HepG2 (cell line): ENCODE data around the gene RBM28. TPM values are rescaled to one million over a fixed set of nuclear protein-coding genes. Genes with fewer than 3 reads are reported as not detected.

ENCODE experiments used
- ATAC-seq: fragments of 200-7000 bp; cut with Tn5 transposase; 3 replicates; pipeline ENCODE4 v1.9.1; 2020; ENCODE audit warnings: mild to moderate bottlenecking, moderate library complexity
- BruUV-seq: library from RNA; stranded (reverse); fragments of 400-500 nt; replicated peaks from 2 replicates; lab custom pipeline; 2021; lab: Mats Ljungman, UMichigan
- CTCF ChIA-PET: fragments of 300-600 bp; formaldehyde crosslinking; extraction: SDS; loops from one replicate; lab custom pipeline; 2021; ENCODE audit warnings: low total read pairs, inconsistent platforms, low intra/inter-chr PET ratio; lab: Yijun Ruan, JAX
- POLR2A ChIA-PET: fragments of 350-600 bp; sonication (Branson Sonifier 250); formaldehyde crosslinking; loops from one replicate; lab custom pipeline; 2020; ENCODE audit warnings: antibody characterized with exemption, inconsistent platforms; lab: Yijun Ruan, JAX
- DNase-seq: peaks from one replicate; pipeline ENCODE4 v3.0.0-alpha.2; 2015; ENCODE audit warnings: low spot score
- FAIRE-seq: peaks from 3 replicates; lab custom pipeline; 2011; peaks lifted over from hg19 to GRCh38; lab: Jason Lieb, UNC
- H2AFZ ChIP-seq: one replicate; pipeline ENCODE4 v1.6.1; 2011; ENCODE audit warnings: low read length, inconsistent platforms
- H3K27ac ChIP-seq: fragments of 300-600 bp; 3 replicates; pipeline ENCODE4 v1.8.0; 2011; ENCODE audit warnings: mixed run types, mild to moderate bottlenecking, mixed read lengths, low read length, inconsistent platforms; ENCODE audit not compliant: insufficient read depth; ENCODE audit errors: extremely low read length
- H3K27me3 ChIP-seq, 2 experiments: fragments of 200-600 bp in 1 of 2; 2 replicates in 1 of 2; 3 replicates in 1 of 2; pipeline versions ENCODE4 v1.6.0 to v1.8.0; 2011; ENCODE audit warnings: low read length in 2 of 2, mild to moderate bottlenecking in 2 of 2, moderate library complexity in 2 of 2, inconsistent platforms in 1 of 2; ENCODE audit not compliant: insufficient read depth in 2 of 2, control insufficient read depth in 1 of 2
- H3K36me3 ChIP-seq, 2 experiments: fragments of 200-600 bp in 1 of 2; replicated peaks in 1 of 2; 2 replicates in 1 of 2; 3 replicates in 1 of 2; pipeline versions ENCODE4 v1.5.1 to v1.8.0; 2011; ENCODE audit warnings: low read length in 2 of 2, inconsistent platforms in 1 of 2; ENCODE audit not compliant: insufficient read depth in 2 of 2, control insufficient read depth in 1 of 2
- H3K4me1 ChIP-seq: 2 replicates; pipeline ENCODE4 v1.5.1; 2012; ENCODE audit warnings: low read length, inconsistent platforms; ENCODE audit not compliant: insufficient read depth
- H3K4me2 ChIP-seq: 2 replicates; pipeline ENCODE4 v1.6.0; 2011; ENCODE audit warnings: low read depth, low read length, inconsistent platforms
- H3K4me3 ChIP-seq, 3 experiments: fragments of 200-600 bp in 1 of 3; sonication (generic), shearing (Covaris generic) in 1 of 3; replicated peaks in 1 of 3; 2 replicates each; pipeline ENCODE4 v1.5.1; 2011 to 2016; ENCODE audit warnings: low read length in 3 of 3, inconsistent platforms in 2 of 3, low read depth in 2 of 3, mild to moderate bottlenecking in 2 of 3, control low read depth in 1 of 3, mixed read lengths in 1 of 3; ENCODE audit not compliant: insufficient read depth in 1 of 3
- H3K79me2 ChIP-seq: one replicate; pipeline ENCODE4 v1.6.1; 2011; ENCODE audit warnings: low read length, inconsistent platforms; ENCODE audit not compliant: insufficient read depth
- H3K9ac ChIP-seq: 2 replicates; pipeline ENCODE4 v1.6.0; 2011; ENCODE audit warnings: mild to moderate bottlenecking, low read depth, low read length, inconsistent platforms; ENCODE audit not compliant: insufficient read depth
- H3K9me3 ChIP-seq: 2 replicates; pipeline ENCODE4 v1.5.1; 2012; ENCODE audit warnings: mild to moderate bottlenecking, low read length
- H4K20me1 ChIP-seq: 2 replicates; pipeline ENCODE4 v1.6.0; 2011; ENCODE audit warnings: inconsistent platforms, mild to moderate bottlenecking, low read length, moderate library complexity; ENCODE audit not compliant: insufficient read depth
- ATRX ChIP-seq: sonication (generic); formaldehyde crosslinking; IDR thresholded peaks from 2 replicates; pipeline ENCODE4 v1.4.0; 2020; ENCODE audit warnings: missing genetic modification reagents, borderline replicate concordance
- ETV6 ChIP-seq: sonication (generic); formaldehyde crosslinking; conservative IDR thresholded peaks from 2 replicates; pipeline ENCODE4 v1.4.0; 2020; ENCODE audit warnings: missing genetic modification reagents
- KLF11 ChIP-seq: IDR thresholded peaks from 2 replicates; pipeline ENCODE4 v1.6.1; 2016; ENCODE audit warnings: missing compliant biosample characterization
- NFYB ChIP-seq: sonication (generic); formaldehyde crosslinking; IDR thresholded peaks from 2 replicates; pipeline ENCODE4 v1.4.0; 2020; ENCODE audit warnings: missing genetic modification reagents
- RBM22 ChIP-seq: fragments of 200-400 bp; formaldehyde crosslinking; optimal IDR thresholded peaks from 2 replicates; pipeline ENCODE3; 2017; ENCODE audit warnings: mild to moderate bottlenecking, low read length, moderate library complexity
- SATB2 ChIP-seq: sonication (generic); formaldehyde crosslinking; IDR thresholded peaks from 2 replicates; pipeline ENCODE4 v1.5.0; 2020; ENCODE audit warnings: missing genetic modification reagents
- SOX13 ChIP-seq, 3 experiments: fragments of 450-650 bp in 1 of 3; sonication (generic) in 1 of 3; formaldehyde crosslinking in 1 of 3; IDR thresholded peaks in 2 of 3; conservative IDR thresholded peaks in 1 of 3; 2 replicates each; pipeline versions ENCODE4 v1.5.0 to v1.6.1; 2016 to 2020; ENCODE audit warnings: antibody characterized with exemption in 1 of 3, mild to moderate bottlenecking in 1 of 3, missing compliant biosample characterization in 1 of 3, missing genetic modification reagents in 1 of 3, moderate library complexity in 1 of 3
- TCF7L2 ChIP-seq: IDR thresholded peaks from 2 replicates; pipeline ENCODE4 v1.6.1; 2011; ENCODE audit warnings: mild to moderate bottlenecking, low read depth, low read length, moderate library complexity
- ZNF20 ChIP-seq: sonication (generic); formaldehyde crosslinking; IDR thresholded peaks from 2 replicates; pipeline ENCODE4 v1.4.0; 2020; ENCODE audit warnings: mild to moderate bottlenecking, moderate library complexity, missing genetic modification reagents
- ZNF367 ChIP-seq: sonication (generic); formaldehyde crosslinking; IDR thresholded peaks from 2 replicates; pipeline ENCODE4 v1.4.0; 2020; ENCODE audit warnings: missing genetic modification reagents, borderline replicate concordance
- ZNF567 ChIP-seq: sonication (generic); formaldehyde crosslinking; IDR thresholded peaks from 2 replicates; pipeline ENCODE4 v1.8.1; 2023; ENCODE audit warnings: mild to moderate bottlenecking, missing genetic modification reagents, borderline replicate concordance
- ZNF577 ChIP-seq: sonication (generic); formaldehyde crosslinking; IDR thresholded peaks from 2 replicates; pipeline ENCODE4 v1.4.0; 2020; ENCODE audit warnings: mild to moderate bottlenecking, low read depth, missing genetic modification reagents, borderline replicate concordance
- ZNF781 ChIP-seq: sonication (generic); formaldehyde crosslinking; IDR thresholded peaks from 2 replicates; pipeline ENCODE4 v1.5.1; 2020; ENCODE audit warnings: borderline replicate concordance, mild to moderate bottlenecking, missing genetic modification reagents; ENCODE audit errors: not compliant biosample characterization
- ZNF878 ChIP-seq: sonication (generic); formaldehyde crosslinking; IDR thresholded peaks from 2 replicates; pipeline ENCODE4 v1.8.1; 2023; ENCODE audit warnings: mild to moderate bottlenecking, missing genetic modification reagents, moderate library complexity
- WGBS: methylation state at CpG from one replicate; pipeline ENCODE4 v1.1.6; 2017; ENCODE audit warnings: low lambda C conversion rate; 5-methylcytosine and 5-hydroxymethylcytosine counted together
- in situ Hi-C: cut with HindIII; loops from 2 replicates; pipeline ENCODE4 v1.10.0; 2017; ENCODE audit warnings: low pct_unique_long_range_greater_than_20kb; ENCODE audit not compliant: extremely low pct_ligation_motif_present
- intact Hi-C: fragments of 100-400 bp; cut with micrococcal nuclease; formaldehyde crosslinking; loops from one replicate; pipeline ENCODE4 v1.10.0; 2022; ENCODE audit not compliant: unreplicated experiment
- polyA plus RNA-seq, 8 experiments: library from polyadenylated mRNA; depleted of rRNA in 3 of 8; stranded (reverse) in 7 of 8; unstranded in 1 of 8; fragments of >200 nt; fragmentation: Illumina TruSeq in 4 of 8; extraction: Trizol in 4 of 8; gene quantifications; 2 replicates each; pipeline versions ENCODE4 v1.2.1 to v1.2.3, GENCODE V29; 2011 to 2016; ENCODE audit warnings: low read depth in 4 of 8, missing spikeins in 1 of 8, mixed read lengths in 1 of 8; ENCODE audit not compliant: insufficient read depth in 1 of 8
- total RNA-seq, 5 experiments: library from RNA; depleted of rRNA; stranded (reverse); fragments of >200 nt; fragmentation: Illumina TruSeq; extraction: Trizol; gene quantifications; 2 replicates each; pipeline ENCODE4 v1.2.3, GENCODE V29; 2016; ENCODE audit warnings: low read depth in 1 of 5

Gene RBM28
- total and polyA plus RNA-seq, 2 of the 13 experiments (the other 11 are each of a cell fraction or from before 2014, with no cell fraction given), result 20.5 to 49.0 TPM

DNA sequence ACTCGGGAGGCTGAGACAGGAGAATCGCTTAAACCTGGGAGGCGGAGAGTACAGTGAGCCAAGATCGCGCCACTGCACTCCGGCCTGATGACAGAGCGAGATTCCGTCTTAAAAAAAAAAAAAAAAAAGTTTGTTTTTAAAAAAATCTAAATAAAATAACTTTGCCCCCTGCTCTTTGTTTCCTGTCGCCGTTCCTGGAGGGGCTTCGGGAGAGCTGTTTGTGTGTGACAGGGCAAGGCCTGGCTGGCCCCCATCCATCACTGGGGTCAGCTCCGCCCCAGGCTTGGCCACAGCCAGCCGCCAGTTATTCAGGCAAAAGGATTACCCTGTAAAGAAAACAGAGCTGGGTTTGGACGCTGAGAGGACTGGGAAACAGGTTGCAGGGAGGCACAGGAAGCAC lies 86.2 kb downstream of the RBM28 start:
- Histone ChIP-seq H2AFZ (no peak overlapping the region), H3K27me3 (peaks cover 0 to 4% of the 10 kb centered on the region in 2 experiments; a peak in 1 of 5 replicates), H3K4me2 (no peak overlapping the region), H3K4me1 (no peaks in the 10 kb centered on the region), H3K79me2 (no peaks in the 10 kb centered on the region), H3K9me3 (no peaks in the 10 kb centered on the region), H3K4me3 (no peak overlapping the region), H3K36me3 (no peaks in the 10 kb centered on the region), H3K9ac (no peak overlapping the region), H3K27ac (no peak overlapping the region), H4K20me1 (no peaks in the 10 kb centered on the region)
- intact Hi-C loops (no loop called here), in situ Hi-C loops (no loop called here)
- DNase-seq (no peak), ATAC-seq (no peak), FAIRE-seq (no peak)
- CTCF ChIA-PET, result no interaction called here
- POLR2A ChIA-PET, result no interaction called here
- TF ChIP-seq ETV6 (CRISPR knock-in tag) (no peak), SATB2 (no peak), ZNF878 (CRISPR knock-in tag) (no peak)
- no TSS peak for BruUV-seq
- WGBS, result 67% methylated on average over 14 of the region's 14 CpGs

DNA sequence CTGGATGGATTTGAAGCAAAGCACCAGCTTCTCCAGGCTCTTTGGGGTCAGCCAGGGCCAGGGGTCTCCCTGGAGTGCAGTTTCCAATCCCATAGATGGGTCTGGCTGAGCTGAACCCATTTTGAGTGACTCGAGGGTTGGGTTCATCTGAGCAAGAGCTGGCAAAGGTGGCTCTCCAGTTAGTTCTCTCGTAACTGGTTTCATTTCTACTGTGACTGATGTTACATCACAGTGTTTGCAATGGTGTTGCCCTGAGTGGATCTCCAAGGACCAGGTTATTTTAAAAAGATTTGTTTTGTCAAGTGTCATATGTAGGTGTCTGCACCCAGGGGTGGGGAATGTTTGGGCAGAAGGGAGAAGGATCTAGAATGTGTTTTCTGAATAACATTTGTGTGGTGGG lies 88.4 kb downstream of the RBM28 start:
- ChIA-PET CTCF (no interaction called here), POLR2A (no interaction called here)
- H3K27me3 ChIP-seq, result peaks cover 0 to 13% of the 10 kb centered on the region in 2 experiments; a peak in 2 of 5 replicates
- no TSS peak for BruUV-seq
- H3K4me2 ChIP-seq, result peak overlapping the region; percentile 22; the same call in 1 of the 2 replicates
- no peaks in the 10 kb centered on the region for H3K4me1 ChIP-seq
- ATAC-seq, result no peak
- H2AFZ ChIP-seq, result no peak overlapping the region
- intact Hi-C loops, result no loop called here
- H3K36me3 ChIP-seq, result no peaks in the 10 kb centered on the region
- no peaks in the 10 kb centered on the region for H4K20me1 ChIP-seq
- FAIRE-seq, result no peak
- TF ChIP-seq SOX13 (IDR thresholded peaks at IDR 0.05) (no peak), SOX13 (CRISPR knock-in tag; conservative IDR thresholded peaks at IDR 0.05 in 1 of 2, IDR thresholded peaks at IDR 0.05 in 1 of 2) (no peak), ZNF367 (no peak), ZNF567 (CRISPR knock-in tag) (no peak), KLF11 (CRISPR knock-in tag) (no peak), ZNF20 (CRISPR knock-in tag) (no peak), ZNF781 (CRISPR knock-in tag) (no peak), ATRX (CRISPR knock-in tag) (no peak), NFYB (CRISPR knock-in tag) (no peak), RBM22 (no peak), TCF7L2 (no peak), ZNF577 (no peak)
- no peaks in the 10 kb centered on the region for H3K79me2 ChIP-seq
- no peak overlapping the region for H3K27ac ChIP-seq
- no peaks in the 10 kb centered on the region for H3K9me3 ChIP-seq
- no peak for DNase-seq
- WGBS, result 0% methylated on average over 1 of the region's 2 CpGs
- no peak overlapping the region for H3K4me3 ChIP-seq
- in situ Hi-C loops, result no loop called here
- no peak overlapping the region for H3K9ac ChIP-seq
